Measurements from ENCODE around the gene UNC5A. TPM values are rescaled to one million over a fixed set of nuclear protein-coding genes. Genes with fewer than 3 reads are reported as not detected.

Gene UNC5A
- total and polyA plus RNA-seq, 10 of the 15 experiments (the other 5 are each of a cell fraction or from before 2014, with no cell fraction given): not detected

DNA sequence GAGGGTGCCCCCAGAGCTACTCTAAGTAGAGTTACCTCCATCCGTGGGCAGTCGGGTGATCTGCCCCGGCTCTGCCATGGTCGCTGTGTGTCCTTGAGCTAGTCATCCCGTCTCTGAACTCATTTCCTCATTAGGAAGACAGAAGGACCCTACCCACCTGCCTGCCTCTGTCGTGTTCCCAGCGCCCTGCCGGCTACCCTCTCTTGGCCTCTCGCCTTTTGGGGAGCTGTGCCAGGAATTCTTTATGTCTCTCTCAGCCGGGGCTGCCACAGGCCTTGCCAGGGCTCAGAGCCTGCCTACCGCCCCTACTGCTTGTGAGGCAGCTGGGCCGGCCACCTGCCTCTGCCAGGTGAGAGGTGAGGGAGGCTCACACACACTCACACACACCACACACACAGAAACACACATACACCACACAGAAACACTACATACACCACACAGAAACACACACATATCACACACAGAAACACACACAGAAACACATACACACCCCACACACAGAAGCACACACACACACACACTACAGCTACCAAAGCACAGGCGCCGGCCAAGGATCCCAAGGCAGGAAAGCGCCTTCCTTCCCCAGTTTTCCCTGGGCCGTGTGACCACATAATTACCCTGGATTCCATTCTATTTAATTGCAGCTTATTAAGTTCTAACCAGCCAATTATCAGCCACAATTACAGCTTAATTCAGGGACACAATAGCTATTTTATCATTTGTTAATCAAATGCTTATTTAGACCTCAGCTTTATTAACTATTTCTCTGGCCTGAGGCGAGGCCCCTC is 41.7 kb downstream of the UNC5A start (continued):
- no peak for TF ChIP-seq KLF5 (IDR thresholded peaks at IDR 0.05; ENCODE audit: partially characterized antibody)

DNA sequence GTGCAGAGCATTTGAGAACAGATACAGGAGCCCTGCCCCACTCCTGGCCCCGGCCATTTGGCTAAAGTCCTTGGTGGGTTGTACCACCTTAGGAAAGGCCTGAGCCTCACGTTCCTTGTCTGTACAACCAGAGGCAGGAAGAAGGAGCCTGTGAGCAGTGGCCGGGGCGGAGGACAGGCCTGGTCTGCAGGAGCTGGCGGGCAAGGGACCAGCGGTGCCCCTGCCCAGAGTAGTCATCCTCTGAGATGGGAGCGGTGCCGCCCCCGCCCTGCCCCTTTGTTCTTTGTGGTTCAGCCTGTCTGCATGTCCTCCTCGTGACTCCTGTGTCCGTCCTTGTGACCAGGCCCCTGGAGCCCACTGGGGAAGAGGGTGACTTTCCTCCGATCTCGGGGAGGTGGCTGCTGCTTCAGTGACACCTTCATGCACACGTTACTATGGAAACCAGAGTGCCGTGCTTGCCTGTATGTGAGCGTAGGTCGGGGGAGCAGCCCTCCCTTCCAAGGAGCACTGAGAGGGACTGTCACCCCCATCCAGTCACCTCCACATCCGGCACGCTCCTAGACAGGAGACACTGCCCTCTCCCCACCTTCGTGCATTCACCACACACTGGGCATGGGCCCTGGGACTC is 42.9 kb downstream of the UNC5A start:
- no TSS peak for BruUV-seq (replicated peaks)
- no peak for DNase-seq (ENCODE audit: low read depth, low spot score)
- WGBS (ENCODE audit: insufficient coverage, insufficient replicate concordance, low lambda C conversion rate, missing lambda C conversion rate): 25% methylated on average over 20 of the region's 20 CpGs
- Histone ChIP-seq H3K4me3 (no peak overlapping the region), H3K4me2 (ENCODE audit: control insufficient read depth, insufficient read depth) (no peak overlapping the region), H4K20me1 (ENCODE audit: control insufficient read depth, insufficient read depth) (no peaks in the 10 kb centered on the region), H2AFZ (ENCODE audit: control insufficient read depth, low read depth, low read length) (no peak overlapping the region), H3K9me3 (replicated peaks; ENCODE audit: control insufficient read depth, insufficient read depth, low read length) (no peaks in the 10 kb centered on the region), H3K79me2 (ENCODE audit: control insufficient read depth, insufficient read depth, low read length) (no peaks in the 10 kb centered on the region), H3K27ac (ENCODE audit: control insufficient read depth, insufficient read depth) (no peak overlapping the region), H3K27me3 (replicated peaks in 1 of 2; ENCODE audit: control insufficient read depth in 2 of 2, insufficient read depth in 2 of 2, low read length in 1 of 2) (peaks cover 0 to 4% of the 10 kb centered on the region in 2 experiments; a peak in 3 of 4 replicates), H3K36me3 (ENCODE audit: control insufficient read depth in 2 of 2, insufficient read depth in 2 of 2, low read length in 1 of 2) (no peaks in the 10 kb centered on the region), H3K9ac (ENCODE audit: control insufficient read depth, insufficient read depth, low read length) (no peak overlapping the region), H3K4me1 (ENCODE audit: control insufficient read depth, insufficient read depth, low read length) (no peaks in the 10 kb centered on the region)
- ChIA-PET POLR2A (no interaction called here), CTCF (no interaction called here), SMC1A (ENCODE audit: uncharacterized antibody, unreplicated experiment) (no interaction called here), RAD21 (ENCODE audit: unreplicated experiment) (no interaction called here)
- intact Hi-C loops (cut with micrococcal nuclease; ENCODE audit: unreplicated experiment) (no loop called here), in situ Hi-C loops (cut with MboI) (no loop called here)
- no peak for TF ChIP-seq MYB (IDR thresholded peaks at IDR 0.05; ENCODE audit: borderline replicate concordance, low read depth, low read length)
- ATAC-seq: no peak
- no peak for FAIRE-seq

DNA sequence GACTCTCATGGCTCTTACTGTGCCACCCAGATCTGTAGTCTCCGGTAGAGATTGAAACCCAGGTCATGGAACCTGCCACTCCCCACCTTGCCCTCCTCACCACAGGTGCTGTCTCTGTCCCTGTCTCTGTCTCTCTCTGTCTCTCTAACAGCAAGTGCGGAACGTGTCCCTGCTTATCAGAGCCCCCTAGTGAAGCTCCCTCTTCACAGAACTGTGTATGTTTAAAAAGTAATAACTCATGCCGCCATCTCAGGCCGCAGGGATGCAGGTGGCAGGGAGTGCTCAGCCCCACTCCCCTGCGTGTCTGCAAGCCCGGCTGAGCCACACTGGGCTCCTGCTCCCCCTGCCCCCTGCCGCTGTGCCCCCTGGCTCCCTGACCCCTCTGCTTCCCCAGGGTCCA is 43.8 kb downstream of the UNC5A start:
- ChIA-PET SMC1A (ENCODE audit: uncharacterized antibody, unreplicated experiment) (no interaction called here), RAD21 (ENCODE audit: unreplicated experiment) (no interaction called here), CTCF (no interaction called here), POLR2A (no interaction called here)
- no peak overlapping the region for H3K9ac ChIP-seq (ENCODE audit: control insufficient read depth, insufficient read depth, low read length)
- ATAC-seq: no peak
- no TSS peak for BruUV-seq (replicated peaks)
- H3K4me1 ChIP-seq (ENCODE audit: control insufficient read depth, insufficient read depth, low read length): no peaks in the 10 kb centered on the region
- in situ Hi-C loops (cut with MboI): no loop called here
- WGBS (ENCODE audit: insufficient coverage, insufficient replicate concordance, low lambda C conversion rate, missing lambda C conversion rate): 45% methylated on average over 8 of the region's 8 CpGs
- intact Hi-C loops (cut with micrococcal nuclease; ENCODE audit: unreplicated experiment): no loop called here
- no peak for DNase-seq (ENCODE audit: low read depth, low spot score)
- no peak overlapping the region for H2AFZ ChIP-seq (ENCODE audit: control insufficient read depth, low read depth, low read length)
- H3K27ac ChIP-seq (ENCODE audit: control insufficient read depth, insufficient read depth): no peak overlapping the region
- no peaks in the 10 kb centered on the region for H4K20me1 ChIP-seq (ENCODE audit: control insufficient read depth, insufficient read depth)
- H3K79me2 ChIP-seq (ENCODE audit: control insufficient read depth, insufficient read depth, low read length): no peaks in the 10 kb centered on the region
- H3K36me3 ChIP-seq (ENCODE audit: control insufficient read depth in 2 of 2, insufficient read depth in 2 of 2, low read length in 1 of 2): no peaks in the 10 kb centered on the region
- H3K27me3 ChIP-seq (replicated peaks in 1 of 2; ENCODE audit: control insufficient read depth in 2 of 2, insufficient read depth in 2 of 2, low read length in 1 of 2): peaks cover 0 to 4% of the 10 kb centered on the region in 2 experiments; a peak in 3 of 4 replicates
- no peak overlapping the region for H3K4me3 ChIP-seq
- FAIRE-seq: no peak
- H3K9me3 ChIP-seq (replicated peaks; ENCODE audit: control insufficient read depth, insufficient read depth, low read length): no peaks in the 10 kb centered on the region
- no peak overlapping the region for H3K4me2 ChIP-seq (ENCODE audit: control insufficient read depth, insufficient read depth)
- no peak for TF ChIP-seq JUND (IDR thresholded peaks at IDR 0.05; ENCODE audit: low read depth, low read length)
- TF ChIP-seq, protein P1, sequence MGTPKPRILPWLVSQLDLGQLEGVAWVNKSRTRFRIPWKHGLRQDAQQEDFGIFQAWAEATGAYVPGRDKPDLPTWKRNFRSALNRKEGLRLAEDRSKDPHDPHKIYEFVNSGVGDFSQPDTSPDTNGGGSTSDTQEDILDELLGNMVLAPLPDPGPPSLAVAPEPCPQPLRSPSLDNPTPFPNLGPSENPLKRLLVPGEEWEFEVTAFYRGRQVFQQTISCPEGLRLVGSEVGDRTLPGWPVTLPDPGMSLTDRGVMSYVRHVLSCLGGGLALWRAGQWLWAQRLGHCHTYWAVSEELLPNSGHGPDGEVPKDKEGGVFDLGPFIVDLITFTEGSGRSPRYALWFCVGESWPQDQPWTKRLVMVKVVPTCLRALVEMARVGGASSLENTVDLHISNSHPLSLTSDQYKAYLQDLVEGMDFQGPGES (IDR thresholded peaks at IDR 0.05): no peak
- TF ChIP-seq PML (IDR thresholded peaks at IDR 0.05; ENCODE audit: low read length): no peak
- TF ChIP-seq, protein P2, sequence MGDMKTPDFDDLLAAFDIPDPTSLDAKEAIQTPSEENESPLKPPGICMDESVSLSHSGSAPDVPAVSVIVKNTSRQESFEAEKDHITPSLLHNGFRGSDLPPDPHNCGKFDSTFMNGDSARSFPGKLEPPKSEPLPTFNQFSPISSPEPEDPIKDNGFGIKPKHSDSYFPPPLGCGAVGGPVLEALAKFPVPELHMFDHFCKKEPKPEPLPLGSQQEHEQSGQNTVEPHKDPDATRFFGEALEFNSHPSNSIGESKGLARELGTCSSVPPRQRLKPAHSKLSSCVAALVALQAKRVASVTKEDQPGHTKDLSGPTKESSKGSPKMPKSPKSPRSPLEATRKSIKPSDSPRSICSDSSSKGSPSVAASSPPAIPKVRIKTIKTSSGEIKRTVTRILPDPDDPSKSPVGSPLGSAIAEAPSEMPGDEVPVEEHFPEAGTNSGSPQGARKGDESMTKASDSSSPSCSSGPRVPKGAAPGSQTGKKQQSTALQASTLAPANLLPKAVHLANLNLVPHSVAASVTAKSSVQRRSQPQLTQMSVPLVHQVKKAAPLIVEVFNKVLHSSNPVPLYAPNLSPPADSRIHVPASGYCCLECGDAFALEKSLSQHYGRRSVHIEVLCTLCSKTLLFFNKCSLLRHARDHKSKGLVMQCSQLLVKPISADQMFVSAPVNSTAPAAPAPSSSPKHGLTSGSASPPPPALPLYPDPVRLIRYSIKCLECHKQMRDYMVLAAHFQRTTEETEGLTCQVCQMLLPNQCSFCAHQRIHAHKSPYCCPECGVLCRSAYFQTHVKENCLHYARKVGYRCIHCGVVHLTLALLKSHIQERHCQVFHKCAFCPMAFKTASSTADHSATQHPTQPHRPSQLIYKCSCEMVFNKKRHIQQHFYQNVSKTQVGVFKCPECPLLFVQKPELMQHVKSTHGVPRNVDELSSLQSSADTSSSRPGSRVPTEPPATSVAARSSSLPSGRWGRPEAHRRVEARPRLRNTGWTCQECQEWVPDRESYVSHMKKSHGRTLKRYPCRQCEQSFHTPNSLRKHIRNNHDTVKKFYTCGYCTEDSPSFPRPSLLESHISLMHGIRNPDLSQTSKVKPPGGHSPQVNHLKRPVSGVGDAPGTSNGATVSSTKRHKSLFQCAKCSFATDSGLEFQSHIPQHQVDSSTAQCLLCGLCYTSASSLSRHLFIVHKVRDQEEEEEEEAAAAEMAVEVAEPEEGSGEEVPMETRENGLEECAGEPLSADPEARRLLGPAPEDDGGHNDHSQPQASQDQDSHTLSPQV (IDR thresholded peaks at IDR 0.05): no peak
- no peak for TF ChIP-seq CEBPB (IDR thresholded peaks at IDR 0.05; ENCODE audit: borderline replicate concordance in 1 of 2, low read depth in 2 of 2, low read length in 2 of 2)
- TF ChIP-seq SIX5 (IDR thresholded peaks at IDR 0.05; ENCODE audit: low read depth, low read length, severe bottlenecking): no peak
- no peak for TF ChIP-seq HCFC1 (IDR thresholded peaks at IDR 0.05; ENCODE audit: low read length)
- no peak for TF ChIP-seq YBX1 (IDR thresholded peaks at IDR 0.05)

Measured in GM12878 (cell line).